GM19324 (cell line): Measurements from ENCODE around the gene NLGN2.

Experiments used
- ATAC-seq: cut with Tn5 transposase; IDR thresholded peaks from one replicate; pipeline ENCODE4 v1.9.1; 2021; ENCODE audit warnings: mild to moderate bottlenecking, moderate library complexity; ENCODE audit not compliant: unreplicated experiment, low FRiP score

Gene NLGN2

GRCh38 chr17:7435676-7436555 lies 28.3 kb downstream of the NLGN2 start:
- ATAC-seq, result peak; percentile 16

DNA sequence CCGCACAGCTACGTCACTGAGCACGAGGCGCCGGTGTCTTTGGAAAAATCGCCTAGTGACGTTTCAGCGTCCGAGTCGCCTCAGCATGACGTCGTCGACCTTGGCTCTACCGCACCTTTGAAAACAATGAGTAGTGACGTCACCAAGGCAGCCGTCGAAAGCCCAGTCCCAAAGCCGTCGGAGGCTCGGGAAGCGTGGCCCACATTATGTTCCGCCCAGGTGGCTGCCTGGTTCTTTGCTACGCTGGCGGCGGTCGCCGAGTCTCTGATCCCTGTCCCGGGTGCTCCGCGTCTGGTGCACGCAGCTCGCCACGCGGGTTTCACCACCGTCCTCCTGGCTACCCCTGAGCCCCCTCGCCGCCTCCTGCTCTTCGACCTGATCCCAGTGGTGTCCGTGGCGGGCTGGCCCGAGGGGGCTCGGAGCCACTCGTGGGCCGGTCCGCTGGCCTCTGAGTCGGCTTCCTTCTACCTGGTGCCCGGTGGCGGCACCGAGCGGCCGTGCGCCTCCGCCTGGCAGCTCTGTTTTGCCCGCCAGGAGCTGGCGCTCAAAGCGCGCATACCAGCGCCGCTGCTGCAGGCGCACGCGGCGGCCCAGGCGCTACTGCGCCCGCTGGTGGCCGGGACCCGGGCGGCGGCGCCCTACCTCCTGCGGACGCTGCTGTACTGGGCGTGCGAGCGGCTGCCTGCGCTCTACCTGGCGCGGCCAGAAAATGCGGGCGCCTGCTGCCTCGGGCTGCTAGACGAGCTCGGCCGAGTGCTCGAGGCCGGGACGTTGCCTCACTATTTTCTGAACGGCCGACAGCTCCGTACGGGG lies 29.1 kb downstream of the NLGN2 start:
- no peak for ATAC-seq

- no peak for ATAC-seq
Measured at GRCh38 chr17:7437369-7437863, 29.8 kb downstream of the NLGN2 start.

- no peak for ATAC-seq
Measured at GRCh38 chr17:7437950-7438614, 30.4 kb downstream of the NLGN2 start.

GRCh38 chr17:7438656-7439460 lies 31.2 kb downstream of the NLGN2 start:
- ATAC-seq, result no peak

- ATAC-seq, result no peak
Measured at GRCh38 chr17:7439462-7440112, 31.9 kb downstream of the NLGN2 start, which contains the start of gene FGF11. TSS of gene FGF11 (plus strand) at chr17:7439512. CDS start at chr17:7439621, 109 bp downstream.

- ATAC-seq, result no peak
Measured at GRCh38 chr17:7440113-7440833, 32.6 kb downstream of the NLGN2 start.

DNA sequence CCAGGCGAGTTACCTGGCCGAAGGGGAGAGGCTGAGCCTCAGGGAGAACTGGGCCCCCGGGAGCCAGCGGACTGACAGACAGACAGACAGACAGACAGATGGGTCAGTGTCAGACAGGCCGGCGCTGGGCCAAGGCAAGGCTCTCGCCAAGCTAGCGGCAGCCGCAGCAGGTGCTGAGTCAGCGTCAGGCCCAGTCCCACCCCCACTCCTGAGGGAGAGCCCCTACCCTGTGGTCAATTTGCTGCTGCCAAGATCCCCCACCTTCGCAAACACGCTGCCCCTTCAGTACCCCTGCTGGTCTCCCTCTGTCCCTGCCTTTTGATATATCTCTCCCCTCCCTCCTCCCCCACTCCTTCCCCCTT lies 33.2 kb downstream of the NLGN2 start:
- ATAC-seq, result no peak

GRCh38 chr17:7441266-7441665 lies 33.6 kb downstream of the NLGN2 start:
- no peak for ATAC-seq

DNA sequence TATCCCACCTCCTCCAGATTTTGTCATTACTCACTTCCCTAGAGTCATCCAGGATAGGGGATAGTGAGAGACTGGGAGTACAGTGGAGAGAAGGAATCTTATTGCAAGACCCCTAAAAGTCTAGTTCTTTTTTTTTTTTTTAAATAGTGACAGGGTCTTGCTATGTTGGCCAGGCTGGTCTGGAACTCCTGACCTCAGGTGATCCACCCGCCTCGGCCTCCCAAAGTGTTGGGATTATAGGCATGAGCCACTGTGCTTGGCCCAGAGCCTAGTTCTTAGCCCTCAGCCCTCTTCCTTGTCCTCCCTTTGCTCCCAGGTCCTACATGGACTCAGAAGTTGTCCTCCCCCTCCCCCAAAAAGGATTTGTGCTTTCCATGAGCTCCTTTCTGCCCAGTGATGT lies 34.5 kb downstream of the NLGN2 start:
- ATAC-seq, result no peak

DNA sequence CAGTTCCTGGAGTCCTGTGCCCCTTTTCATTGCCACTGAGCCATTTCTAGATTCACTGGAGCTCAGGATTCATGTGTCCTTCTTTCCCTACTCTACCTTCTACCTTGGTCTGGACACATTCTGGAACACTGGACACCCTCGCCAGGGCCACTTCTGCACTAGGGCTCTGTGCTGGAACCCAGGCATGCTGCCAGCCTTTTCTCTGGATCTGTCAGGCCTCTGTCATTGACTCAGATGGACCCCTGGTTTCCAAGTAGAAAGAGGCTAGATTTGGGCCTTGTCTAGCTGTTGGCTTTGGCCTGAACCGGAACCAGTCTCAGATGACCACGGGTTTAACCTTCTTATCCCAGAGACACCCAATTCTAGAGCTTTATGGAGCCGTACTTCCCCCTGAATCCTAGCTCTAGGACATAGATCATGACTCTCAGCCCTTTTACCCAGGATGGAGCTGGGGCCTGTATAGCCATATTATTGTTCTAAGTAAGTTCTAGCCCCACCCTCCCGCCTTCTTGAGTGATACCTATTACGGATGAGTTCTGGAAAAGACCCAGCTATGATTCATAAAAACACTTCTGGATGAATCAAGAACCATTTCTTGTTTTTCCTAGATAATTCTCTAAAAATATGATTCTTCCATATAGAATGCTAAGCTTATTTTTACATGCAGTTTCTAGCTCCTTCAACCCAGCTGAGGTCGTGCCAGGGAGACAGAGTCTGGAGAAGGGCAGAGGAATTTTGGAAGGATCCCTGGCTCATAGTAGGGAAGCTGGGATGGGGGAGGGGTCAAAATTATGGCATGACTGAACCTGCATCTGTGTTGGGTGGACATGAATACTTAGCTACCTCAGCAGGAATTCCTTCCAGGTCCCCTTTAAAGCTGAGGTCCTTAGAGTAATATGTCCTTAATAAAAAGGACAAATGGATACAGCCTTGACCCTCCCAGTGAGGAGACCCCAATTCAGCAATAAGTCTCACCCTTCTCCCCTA lies 36.1 kb downstream of the NLGN2 start:
- no peak for ATAC-seq

DNA sequence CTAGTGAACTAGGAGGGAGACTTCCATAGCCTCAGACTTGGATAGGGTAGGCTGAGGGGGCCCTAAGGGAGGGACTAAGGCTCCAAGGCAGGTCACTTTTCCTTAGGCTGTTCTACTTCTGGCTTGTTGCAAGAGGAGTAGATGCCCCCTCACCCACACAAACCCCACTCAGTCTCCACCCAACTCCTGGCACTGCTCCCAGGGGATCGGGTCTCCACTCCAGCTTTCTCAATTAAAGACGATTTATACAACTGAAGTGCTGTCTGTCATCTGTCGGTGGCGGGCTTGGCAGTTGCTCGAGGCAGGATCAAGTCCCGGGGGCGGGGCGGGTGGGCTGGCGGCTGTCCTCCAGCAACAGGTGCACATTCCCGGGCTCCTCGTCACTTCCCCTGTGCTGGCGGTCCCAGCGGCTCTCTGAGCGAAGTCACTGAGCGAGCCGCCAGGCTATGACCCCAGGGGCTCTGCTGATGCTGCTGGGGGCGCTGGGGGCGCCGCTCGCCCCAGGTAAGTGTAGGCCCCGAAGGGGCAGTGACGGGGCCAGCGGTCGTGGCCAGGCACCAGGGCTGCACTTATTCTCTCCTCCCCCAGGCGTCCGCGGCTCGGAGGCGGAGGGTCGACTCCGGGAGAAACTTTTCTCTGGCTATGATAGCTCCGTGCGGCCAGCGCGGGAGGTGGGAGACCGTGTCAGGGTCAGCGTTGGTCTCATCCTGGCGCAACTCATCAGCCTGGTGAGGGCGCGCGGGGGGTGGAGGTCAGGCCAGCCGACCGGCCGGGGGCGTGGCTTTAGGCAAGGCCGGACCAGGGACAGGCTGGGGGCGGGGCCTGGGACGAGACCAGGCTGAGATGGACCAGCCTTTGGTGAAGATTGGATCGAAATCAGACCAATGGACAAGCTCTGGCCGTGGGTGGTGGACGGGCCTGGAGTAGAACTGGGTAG lies 37.3 kb downstream of the NLGN2 start, which contains the start of gene CHRNB1:
CHRNB1 (plus strand) TSS at position 380 of the 937 bp plus-strand sequence; CDS start at position 447, 67 bp downstream.
- ATAC-seq, result no peak

- ATAC-seq, result no peak
Measured at GRCh38 chr17:7445619-7445968, 37.9 kb downstream of the NLGN2 start.

DNA sequence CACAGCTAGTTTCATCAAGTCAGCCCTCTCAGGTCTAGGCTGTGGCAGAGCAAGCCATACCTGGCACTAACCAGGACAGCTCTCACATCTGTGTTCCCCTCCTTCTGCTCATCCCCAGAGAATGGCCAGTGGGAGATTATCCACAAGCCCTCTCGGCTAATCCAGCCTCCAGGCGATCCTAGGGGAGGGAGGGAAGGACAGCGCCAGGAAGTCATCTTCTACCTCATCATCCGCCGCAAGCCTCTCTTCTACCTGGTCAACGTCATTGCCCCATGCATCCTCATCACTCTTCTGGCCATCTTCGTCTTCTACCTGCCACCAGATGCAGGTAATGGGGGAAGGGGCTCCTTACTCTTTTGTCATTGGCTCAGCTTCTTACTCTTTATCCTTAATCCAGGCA lies 40.8 kb downstream of the NLGN2 start:
- no peak for ATAC-seq

- ATAC-seq, result no peak
Measured at GRCh38 chr17:7459961-7460545, 52.4 kb downstream of the NLGN2 start.
